EH (cell line): Measurements from ENCODE around the gene MAPK8IP3.
"Not testable (repeated sequence)": the region's sequence is repeated elsewhere in the genome, so short reads cannot be mapped to it uniquely, and the experiment has no call there.

Source experiments
- DNase-seq: peaks from one replicate; pipeline ENCODE4 v3.0.0-alpha.2; 2015; ENCODE audit warnings: low read depth

MAPK8IP3 gene

DNA sequence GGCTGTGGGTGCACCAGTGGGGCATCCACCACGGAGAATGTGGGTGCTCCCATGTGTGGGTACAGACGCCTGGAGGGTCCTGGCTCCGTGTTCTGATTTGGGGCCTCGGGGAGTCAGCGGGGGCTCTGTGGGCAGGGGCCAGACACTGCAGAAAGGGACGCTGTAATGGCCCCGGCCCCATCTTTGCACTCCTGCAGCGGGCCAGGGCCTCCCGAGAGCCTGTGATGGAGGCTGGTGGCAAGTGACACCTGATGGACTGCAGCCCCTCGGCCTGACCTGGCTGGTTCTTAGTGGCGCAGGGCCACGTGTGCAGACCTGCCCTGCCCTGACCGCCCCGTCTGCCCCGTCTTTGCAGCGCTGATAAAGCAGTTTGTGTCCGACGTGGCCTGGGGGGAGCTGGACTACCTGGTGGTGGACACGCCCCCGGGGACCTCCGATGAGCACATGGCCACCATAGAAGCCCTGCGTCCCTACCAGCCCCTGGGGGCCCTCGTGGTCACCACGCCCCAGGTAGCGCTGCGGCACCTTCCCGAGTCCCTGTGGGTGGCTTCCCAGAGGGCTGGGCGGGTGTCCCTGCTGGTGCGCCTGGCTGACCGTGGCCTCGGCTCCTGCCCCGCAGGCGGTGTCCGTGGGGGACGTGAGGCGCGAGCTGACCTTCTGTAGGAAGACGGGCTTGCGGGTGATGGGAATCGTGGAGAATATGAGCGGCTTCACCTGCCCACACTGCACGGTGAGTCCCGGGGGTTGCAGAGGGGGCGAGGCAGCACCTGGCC, 81.5 kb downstream of the MAPK8IP3 start:
- DNase-seq = no peak

DNA sequence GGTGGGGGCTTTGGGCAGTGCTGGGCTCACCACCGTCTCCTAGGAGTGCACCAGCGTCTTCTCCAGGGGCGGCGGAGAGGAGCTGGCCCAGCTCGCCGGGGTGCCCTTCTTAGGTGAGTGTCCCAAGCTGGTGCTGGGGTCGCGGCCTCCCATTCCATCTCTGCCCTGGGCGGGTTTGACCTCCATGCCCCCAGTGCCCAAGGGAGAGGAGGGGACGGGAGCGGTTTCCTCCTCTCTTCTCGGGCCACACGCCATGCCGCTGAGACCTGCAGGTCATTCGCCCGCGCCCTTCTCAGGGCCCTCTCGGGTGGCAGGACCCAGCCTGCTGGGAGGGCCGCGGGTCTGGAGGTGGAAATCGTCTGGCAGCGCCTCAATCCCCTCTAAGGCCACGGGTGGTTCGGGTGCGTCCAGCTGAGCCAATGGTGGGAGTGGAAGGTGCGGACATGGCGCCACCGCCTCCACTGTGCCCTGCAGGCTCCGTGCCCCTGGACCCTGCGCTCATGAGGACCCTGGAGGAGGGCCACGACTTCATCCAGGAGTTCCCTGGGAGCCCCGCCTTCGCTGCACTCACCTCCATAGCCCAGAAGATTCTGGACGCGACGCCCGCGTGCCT, 82.2 kb downstream of the MAPK8IP3 start:
- no peak for DNase-seq

DNA sequence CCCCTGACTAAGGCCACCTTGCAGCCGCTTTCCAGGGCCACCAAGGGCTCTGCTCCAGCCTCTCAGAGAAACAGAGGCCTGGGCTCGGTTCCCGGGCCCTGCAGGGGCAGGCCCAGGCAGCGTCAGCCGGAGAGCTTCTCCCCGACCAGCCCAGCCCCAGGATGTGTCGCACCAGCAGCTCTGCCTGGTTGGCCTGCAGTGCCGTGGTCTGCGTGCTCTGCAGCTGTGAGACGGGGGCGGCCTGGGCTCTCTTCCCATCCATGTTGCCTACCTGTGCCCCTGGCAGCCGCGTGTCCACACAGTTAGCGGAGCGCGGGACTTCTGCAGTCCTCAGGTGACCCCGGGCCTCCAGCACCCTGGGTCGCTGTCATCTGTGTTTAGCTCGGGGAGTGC, 82.7 kb downstream of the MAPK8IP3 start:
- no peak for DNase-seq

DNA sequence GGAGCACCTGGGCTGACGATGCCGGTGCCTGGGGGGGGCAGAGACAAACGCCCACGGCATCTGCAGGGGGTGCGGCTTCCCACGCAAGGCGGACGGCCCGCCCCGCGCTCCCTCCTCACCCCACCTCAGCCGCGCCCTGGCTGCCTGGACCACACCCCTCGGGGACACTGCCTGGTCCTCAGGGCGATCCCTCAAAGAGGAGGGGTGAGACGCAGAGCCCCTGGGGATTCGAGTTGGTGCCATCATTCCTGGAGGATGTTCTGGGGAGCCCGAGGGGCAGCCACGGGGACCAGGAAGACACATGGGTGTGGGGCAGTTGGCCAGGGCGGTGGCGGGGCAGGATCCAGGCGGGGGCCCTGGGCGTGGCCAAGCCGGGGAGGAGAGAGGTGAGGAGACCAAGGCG, 83.6 kb downstream of the MAPK8IP3 start:
- DNase-seq = no peak

DNA sequence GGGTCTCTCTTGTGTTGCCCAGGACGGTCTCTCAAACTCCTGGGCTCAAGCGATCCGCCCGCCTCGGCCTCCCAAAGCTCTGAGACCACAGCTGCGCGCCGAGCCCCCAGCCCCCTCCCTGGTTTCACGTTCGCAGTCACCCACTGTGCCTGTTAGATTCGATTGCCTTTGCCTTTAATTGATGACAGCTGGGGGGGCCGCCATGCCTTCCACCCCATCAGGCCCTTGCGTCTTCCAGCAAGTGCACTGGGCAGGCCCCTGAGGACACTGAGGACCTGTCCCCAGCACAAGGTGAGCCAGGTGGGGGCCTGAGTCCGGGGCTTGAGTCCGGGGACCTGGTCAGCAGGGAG, 84.2 kb downstream of the MAPK8IP3 start:
- DNase-seq = no peak

DNA sequence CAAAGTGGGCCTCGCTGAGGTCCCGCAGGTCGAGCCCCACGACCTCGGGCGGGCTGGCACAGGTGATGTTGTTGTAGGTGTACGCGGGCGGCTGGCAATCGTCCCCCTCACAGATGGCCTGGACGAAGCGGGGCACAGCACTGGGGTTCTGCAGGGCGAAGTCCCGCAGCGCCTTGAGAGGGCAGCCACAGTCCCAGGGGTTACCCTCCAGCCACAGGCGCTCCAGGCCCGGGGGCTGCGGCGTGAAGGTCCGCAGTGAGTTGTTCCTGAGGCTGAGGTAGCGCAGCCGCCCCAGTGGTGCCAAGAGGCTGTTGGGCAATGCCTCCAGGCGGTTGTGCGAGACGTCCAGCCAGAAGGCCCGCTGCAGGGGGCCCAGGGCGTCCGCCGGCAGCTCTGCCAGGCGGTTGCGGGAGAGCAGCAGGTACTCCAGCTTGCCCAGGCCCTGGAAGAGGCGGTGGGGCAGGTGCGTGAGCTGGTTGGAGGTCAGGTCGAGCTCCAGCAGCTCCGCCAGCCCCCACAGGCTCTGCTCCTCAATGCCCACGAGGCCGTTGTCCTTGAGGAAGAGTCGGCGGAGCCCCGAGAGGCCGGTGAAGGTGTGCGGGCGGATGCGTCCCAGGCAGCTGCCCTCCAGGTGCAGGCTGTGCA, 84.7 kb downstream of the MAPK8IP3 start:
- no peak for DNase-seq

DNA sequence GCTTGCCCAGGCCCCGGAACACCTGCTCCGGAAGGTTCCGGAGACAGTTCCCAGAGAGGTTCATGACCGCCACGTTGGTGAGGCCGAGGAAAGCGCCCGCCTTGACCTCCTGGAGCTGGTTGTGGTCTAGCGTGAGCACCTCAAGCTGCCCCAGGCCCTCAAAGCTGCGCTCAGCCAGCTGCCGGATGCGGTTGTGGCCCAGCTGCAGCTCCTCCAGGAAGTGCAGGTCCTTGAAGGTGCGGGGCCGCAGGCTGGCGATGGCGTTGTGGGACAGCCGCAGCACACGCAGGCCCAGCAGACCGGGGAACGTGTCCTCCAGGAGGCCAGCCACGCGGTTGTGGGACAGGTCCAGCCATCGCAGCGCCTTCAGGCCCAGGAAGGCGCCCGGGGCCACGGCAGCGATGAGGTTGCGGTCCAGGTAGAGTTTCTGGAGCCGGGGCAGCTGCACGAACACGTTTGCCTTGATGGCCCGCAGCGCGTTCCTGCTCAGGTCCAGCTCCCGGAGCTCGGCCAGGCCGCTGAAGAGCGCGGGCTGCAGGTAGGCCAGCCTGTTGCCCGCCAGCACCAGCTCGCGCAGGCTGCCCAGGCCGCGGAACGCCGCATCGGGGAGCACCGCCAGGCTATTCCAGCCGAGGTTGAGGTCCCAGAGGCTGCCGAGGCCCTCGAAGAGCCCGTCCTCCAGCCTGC, 85.4 kb downstream of the MAPK8IP3 start:
- no peak for DNase-seq

DNA sequence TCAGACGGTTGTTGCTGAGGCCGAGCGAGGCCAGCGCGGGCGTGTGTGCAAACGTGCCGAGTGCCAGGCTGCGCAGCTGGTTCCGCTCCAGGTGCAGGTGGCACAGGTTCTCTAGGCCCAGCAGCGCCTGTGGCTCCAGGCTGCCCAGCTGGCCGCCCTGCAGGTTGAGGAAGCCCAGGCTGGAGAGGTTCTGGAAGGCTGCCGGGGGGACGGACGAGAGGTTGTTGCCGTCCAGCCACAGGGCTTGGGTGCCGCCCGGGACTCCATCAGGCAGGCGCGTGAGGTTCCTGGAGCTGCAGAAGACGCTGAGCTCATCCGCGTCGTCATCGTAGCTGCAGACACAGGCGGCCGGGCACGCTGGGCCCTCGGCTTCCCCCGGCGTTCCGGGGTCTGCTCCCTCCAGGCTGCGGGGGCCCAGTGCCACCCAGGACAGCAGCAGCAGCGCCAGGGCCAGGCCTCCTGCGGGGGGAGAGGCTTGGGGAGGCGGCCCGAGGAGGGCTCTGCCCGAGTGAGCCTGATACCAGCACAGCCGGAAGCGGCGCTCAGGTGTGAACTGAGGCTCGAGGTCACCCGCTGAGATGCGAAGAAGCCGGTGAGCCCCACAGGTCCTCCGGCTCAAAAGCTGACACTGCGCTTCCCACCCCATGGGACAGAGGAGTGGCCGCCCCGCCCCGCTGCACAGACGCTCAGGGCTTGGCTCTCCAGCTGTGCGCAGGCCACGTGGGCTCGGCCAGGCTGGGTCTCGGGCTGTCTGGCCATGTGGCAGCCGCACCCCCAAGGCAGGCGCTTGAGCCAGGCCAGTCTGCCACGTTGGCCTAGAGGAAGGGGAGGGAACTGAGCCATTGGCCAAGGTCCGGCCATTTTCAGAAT, 86.2 kb downstream of the MAPK8IP3 start:
- DNase-seq = no peak

DNA sequence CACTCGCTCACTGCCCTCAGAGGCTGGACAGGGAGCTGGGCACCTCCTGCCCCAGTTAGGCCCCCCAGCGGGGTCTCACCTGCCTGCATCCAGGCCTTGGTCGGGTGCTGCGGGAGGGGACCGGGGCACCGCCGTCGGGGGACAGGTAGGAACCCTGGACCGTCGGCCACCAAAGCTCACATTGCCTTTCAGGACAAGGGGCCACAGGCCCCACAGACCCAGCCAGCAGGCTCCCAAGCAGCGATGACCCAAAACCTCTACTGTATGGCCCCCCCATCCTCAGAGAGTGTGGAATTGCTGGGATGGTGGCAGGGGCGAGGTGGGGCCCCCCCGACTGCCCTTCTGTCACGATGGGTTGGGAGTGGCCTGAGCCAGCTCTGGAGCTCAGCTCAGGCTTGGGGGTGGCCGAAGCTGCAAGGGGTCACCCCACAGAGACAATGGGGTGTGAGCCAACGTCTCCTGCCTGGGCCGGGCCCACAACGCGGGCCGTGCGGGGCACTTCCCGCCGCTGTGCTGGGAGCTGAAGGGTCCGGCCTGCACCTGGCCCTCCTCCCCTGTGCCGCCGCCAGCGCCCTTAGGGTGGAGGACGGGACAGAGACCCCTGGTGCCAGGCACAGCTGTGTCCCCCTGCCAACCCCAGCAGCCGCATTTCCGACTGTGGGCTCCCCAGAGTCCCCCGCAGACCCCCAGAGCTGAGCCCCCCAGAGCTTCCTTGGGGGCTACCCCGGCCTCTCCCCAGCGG, 87.0 kb downstream of the MAPK8IP3 start:
- no peak for DNase-seq

DNA sequence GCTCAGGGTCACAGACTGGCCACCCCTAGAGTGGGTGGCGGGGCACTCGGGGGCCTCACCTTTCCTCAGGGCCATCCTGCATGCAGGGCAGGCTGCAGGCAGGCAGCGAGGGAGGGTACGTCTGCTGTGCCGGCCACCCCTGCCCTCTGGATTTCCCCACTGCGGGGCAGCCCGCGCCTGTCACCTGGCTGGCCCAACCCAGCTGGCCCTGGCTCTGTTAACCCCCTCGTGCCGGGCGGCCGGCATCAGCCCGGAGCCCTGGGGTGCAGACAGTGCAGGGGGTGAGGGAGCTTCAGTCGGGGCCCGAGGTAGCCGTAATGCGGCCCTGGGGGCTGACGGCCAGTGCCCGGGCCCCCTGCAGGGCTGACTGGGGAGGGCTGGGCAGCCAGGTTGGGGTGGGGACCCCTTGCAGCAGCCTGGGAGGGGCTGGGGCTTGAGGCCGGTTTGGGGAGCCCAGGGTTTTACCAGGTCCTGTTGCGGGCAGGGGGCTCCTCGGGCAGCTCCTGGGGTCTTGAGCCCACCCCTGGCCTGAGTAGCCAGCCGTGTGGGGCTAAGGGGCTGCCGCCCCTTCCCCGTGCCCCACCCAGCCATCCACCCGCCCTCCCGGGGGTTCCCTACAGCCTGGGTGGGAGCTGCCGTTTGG, 87.7 kb downstream of the MAPK8IP3 start, which contains the start of gene IGFALS:
Gene IGFALS (minus strand): TSS at position 128 of the 643 bp plus-strand sequence. CDS start 53 bp downstream, at position 75.
- DNase-seq = no peak

DNA sequence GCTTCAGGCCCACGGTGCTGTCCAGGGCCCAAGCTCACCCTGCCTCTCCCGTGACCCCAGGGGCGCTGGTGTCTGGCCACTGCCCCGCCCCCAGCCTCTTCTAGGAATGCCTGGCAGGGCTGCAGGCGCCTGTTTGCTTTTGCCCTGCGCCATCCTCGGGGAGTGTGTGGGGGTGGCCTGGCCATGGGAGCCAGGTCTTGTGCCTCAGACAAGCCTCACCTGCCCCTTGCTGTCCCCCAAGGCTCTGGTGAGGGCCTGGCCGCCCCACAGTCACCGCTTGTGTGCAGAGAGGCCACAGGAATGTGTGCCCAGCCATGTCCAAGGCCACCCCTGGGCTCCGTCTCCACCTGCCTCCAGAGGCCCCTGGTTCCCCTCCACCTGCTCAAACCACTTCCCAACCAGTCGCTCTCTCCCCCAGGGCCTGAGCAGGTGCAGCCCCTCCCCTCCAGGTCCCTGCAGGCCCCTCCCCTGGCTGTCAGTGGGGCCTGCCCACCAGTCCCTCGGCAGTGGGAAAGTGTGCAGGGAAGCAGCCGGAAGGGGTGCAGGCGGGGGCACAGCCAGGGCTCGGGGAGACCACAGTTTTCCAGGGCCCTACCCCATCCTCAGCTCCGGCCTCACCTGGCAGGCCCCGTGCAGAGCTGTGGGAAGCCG, 88.4 kb downstream of the MAPK8IP3 start:
- no peak for DNase-seq

DNA sequence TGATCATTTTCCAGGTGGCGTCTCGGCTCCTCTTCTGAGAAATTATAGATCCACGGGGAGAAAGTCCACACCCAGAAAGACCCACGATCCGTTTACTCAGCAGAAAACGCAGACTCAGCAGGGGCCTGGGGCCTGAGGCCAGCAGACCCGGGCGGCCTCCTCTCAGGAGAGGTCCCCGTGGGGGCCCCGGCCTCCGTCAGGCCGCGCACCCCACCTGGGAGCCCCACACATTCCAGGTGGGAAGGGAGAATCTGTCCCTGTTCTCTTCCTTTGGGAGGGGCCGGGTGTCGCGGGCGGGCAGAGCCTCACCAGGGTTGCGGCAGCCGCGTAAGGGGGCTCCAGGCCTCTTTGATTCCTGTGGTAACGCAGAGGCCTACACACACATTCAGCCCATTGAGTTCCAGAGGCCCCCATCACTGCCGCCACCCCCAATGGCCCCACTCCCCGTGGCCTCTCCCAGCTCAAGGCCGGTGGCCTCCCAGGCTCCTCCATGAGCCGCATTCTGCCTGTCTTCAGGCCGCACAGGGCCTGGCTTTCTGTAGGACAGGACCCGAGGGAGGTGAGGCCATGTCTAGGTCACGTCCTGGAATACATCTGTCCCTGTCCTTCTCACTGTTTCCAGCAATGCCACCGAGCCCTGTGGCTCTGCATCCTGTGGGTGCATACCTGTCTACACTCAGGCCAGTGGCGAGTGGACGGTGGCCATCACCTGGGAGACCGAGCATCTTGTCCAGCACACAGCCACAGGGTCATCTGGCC, 89.1 kb downstream of the MAPK8IP3 start:
- no peak for DNase-seq

DNA sequence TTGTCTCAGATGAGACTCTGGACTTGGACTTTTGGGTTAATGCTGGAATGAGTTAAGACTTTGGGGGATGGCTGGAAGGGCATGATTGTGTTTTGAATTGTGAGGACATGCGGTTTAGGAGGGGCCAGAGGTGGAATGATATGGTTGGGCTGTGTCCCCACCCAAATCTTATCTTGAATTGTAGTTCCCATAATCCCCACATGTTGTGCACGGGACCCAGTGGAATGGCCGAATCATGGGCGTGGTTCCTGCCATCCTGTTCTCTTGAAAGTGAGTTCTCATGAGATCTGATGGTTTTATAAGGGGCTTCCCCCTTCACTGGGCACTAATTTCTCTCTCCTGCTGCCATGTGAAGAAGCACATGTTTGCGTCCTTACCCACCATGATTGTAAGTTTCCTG, 93.3 kb downstream of the MAPK8IP3 start:
- DNase-seq = not testable (repeated sequence)

DNA sequence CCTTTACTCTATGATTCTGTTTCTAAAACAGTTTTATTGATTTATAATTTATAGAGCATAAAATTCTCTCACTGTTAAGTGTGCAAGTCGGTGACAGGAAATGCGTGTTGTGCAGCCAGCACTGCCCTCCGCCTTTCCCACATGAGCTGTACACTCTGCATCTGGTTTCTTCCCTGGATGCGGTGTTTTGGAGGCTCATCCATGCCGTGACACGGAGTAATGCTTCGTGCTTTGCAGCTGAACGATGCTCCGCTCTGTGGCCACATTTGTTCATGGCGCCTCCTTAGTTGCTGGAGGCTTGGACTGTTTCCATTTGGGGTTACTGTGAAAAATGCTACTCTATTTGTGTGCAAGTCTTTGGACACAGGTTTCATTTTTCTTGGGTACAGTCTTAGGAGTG, 94.7 kb downstream of the MAPK8IP3 start:
- DNase-seq = no peak

DNA sequence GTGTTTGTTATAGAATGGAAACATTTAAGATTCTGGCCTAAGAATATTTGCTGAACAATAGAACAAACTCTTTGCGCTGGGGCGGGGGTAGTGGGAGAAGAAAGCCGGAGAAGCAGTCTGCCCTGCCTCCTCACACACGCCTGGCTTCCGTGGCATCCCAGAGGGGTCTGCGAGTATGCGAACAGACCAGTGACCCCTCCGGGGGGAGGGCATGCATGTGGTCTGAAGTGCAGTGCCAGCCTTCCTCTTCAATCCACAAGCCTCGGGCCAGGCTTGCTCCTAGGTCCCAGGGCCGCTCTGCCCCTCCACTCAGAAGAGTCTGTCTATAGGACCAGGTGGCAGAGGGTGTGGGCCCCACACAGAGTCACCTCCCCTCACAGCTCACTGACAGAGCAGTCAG, 101.6 kb downstream of the MAPK8IP3 start:
- DNase-seq = no peak

DNA sequence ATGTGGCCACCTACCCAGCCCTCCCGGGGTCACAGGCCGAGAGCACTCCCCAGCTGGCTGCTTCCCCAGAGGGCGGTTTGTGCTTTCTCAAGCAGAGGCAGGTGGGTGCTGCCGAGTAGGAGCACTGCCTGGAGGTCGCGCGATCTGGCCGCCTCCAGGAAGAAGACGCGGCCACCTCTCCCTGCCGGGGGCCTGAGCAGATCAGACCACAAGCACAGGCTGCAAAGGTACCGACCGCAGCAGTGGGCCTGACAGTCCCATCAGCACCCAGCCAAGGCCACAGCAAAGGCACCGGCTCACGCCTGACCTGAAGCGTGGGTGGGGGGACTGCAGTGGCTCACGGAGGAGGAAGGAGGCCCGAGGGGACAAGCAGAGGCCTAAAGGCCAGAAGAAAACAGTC, 102.7 kb downstream of the MAPK8IP3 start:
- no peak for DNase-seq

DNA sequence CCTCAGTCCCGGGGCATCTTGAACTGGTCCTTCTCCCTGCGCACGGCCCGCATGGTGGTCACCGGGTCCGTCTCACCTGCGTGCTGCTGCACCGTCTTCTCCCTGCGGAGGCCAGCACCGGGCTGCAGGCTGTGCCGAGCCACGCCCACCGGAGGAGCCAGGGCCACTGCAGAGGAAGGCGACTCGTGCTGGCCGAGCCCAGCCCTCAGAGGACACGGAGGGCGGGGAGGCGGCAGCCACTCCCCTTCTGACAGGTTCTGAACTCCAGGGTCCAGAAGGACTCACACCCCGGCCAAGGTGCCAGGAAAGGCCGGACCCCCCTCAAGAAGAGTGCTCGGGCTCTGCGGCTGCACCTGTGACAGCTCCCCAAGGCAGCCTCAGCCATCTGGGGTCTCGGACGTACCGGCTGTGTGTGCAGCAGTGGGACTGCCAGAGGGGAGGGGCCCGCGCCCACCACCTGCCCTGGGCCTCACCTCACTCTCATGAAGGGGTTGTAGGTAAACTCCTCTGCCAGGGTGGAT, 103.3 kb downstream of the MAPK8IP3 start:
- no peak for DNase-seq

DNA sequence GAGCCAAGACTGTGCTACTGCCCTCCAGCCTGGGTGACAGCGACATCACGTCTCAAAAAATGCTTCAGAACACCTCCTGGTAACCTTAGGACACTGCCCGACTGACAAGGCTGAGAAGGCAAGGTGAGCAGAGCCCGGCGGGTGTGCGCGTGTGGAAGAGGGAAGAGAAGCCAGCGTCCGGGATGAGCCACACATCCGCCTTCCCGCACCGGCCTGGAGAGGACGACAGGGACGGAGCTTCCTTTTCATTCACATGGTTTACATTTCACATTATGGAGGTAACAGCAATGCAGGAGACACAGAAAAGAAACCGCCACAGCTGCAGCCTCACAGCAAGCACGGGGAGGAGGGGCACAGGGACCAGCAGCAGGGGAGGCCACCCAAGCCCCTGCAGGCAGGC, 104.1 kb downstream of the MAPK8IP3 start:
- DNase-seq = no peak

DNA sequence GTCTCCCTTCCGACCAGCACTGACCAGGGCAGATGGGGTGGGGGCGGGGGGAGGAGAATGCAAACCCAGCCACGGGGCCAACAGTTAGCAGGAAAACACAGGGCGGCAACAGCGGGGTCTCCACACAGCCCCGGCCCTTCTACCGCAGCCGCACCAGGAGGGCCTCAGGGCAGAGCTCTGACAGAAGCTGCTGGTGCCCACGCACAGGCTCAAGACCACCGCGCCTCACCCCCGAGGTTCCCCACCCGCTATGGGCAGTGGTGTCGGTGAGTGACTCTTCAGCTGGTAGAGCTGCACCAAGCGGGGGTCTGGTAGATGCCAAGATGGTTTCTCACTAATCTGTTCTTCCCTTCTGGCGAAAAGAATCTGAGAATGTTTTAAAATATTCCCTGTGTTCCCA, 104.5 kb downstream of the MAPK8IP3 start:
- DNase-seq = no peak
